Smooth muscle cell (in vitro differentiated cells): ENCODE results near the gene DYSF. TPM values are rescaled to one million over a fixed set of nuclear protein-coding genes. Genes with fewer than 3 reads are reported as not detected.

Source experiments
- DNase-seq: peaks from one replicate; lab custom pipeline; 2025; ENCODE audit not compliant: unreplicated experiment; lab: John Stamatoyannopoulos, UW
- H2AFZ ChIP-seq: fragments of 200-600 bp; sonication (generic); 2 replicates; pipeline ENCODE4 v1.6.0; 2016; ENCODE audit warnings: antibody characterized with exemption, low read depth, mild to moderate bottlenecking
- H3F3A ChIP-seq: fragments of 200-600 bp; sonication (generic); 2 replicates; pipeline ENCODE4 v1.6.0; 2017; ENCODE audit warnings: antibody characterized with exemption, low read depth
- H3K27ac ChIP-seq: fragments of 200-600 bp; sonication (generic); 2 replicates; pipeline ENCODE4 v1.5.1; 2016; ENCODE audit warnings: low read depth, mild to moderate bottlenecking
- H3K27me3 ChIP-seq: fragments of 200-600 bp; sonication (generic); 2 replicates; pipeline ENCODE4 v1.6.1; 2016; ENCODE audit warnings: low read depth, mild to moderate bottlenecking
- H3K36me3 ChIP-seq: fragments of 200-600 bp; sonication (generic); 2 replicates; pipeline ENCODE4 v1.5.1; 2016; ENCODE audit warnings: low read depth
- H3K4me1 ChIP-seq: fragments of 200-600 bp; sonication (generic); 2 replicates; pipeline ENCODE4 v1.5.1; 2016; ENCODE audit warnings: low read depth
- H3K4me2 ChIP-seq: fragments of 200-600 bp; sonication (generic); 2 replicates; pipeline ENCODE4 v1.6.0; 2016; ENCODE audit warnings: mild to moderate bottlenecking
- H3K4me3 ChIP-seq: fragments of 200-600 bp; sonication (generic); 2 replicates; pipeline ENCODE4 v1.5.1; 2016; ENCODE audit warnings: mild to moderate bottlenecking
- H3K79me2 ChIP-seq: fragments of 200-600 bp; sonication (generic); 2 replicates; pipeline ENCODE4 v1.6.0; 2016; ENCODE audit warnings: low read depth, mild to moderate bottlenecking
- H3K9ac ChIP-seq: fragments of 200-600 bp; sonication (generic); 2 replicates; pipeline ENCODE4 v1.6.0; 2016; ENCODE audit warnings: low read depth
- H3K9me3 ChIP-seq: fragments of 200-600 bp; sonication (generic); replicated peaks from 2 replicates; pipeline ENCODE4 v1.5.1; 2016; ENCODE audit warnings: low read depth
- H4K20me1 ChIP-seq: fragments of 200-600 bp; sonication (generic); 2 replicates; pipeline ENCODE4 v1.6.0; 2016; ENCODE audit warnings: low read depth
- CTCF ChIP-seq: fragments of 200-600 bp; sonication (generic); IDR thresholded peaks from 2 replicates; pipeline ENCODE4 v1.5.1; 2017; ENCODE audit warnings: borderline replicate concordance, mild to moderate bottlenecking, antibody characterized with exemption; ENCODE audit not compliant: insufficient read depth, poor library complexity, severe bottlenecking
- WGBS: methylation state at CpG from one replicate; pipeline ENCODE4 v1.1.7; 2016; ENCODE audit warnings: low lambda C conversion rate; 5-methylcytosine and 5-hydroxymethylcytosine counted together
- polyA plus RNA-seq: library from polyadenylated mRNA; unstranded; fragments of >200 nt; fragmentation: Nextera tagmentation; extraction: Ambion mirVana; gene quantifications from 2 replicates; pipeline ENCODE4 v1.2.1, GENCODE V29; 2016
- total RNA-seq: library from RNA; depleted of rRNA; stranded (reverse); fragments of >200 nt; gene quantifications from 2 replicates; pipeline ENCODE4 v1.2.3, GENCODE V29; 2014

Gene DYSF
- total and polyA plus RNA-seq, 2 experiments from 2014 or later = 0.64 to 1.6 TPM

GRCh38 chr2:71581026-71581425, 127.7 kb downstream of the DYSF start:
- Histone ChIP-seq H3K27me3 (no peaks in the 10 kb centered on the region), H3K4me2 (no peak overlapping the region), H3K79me2 (no peaks in the 10 kb centered on the region), H4K20me1 (no peaks in the 10 kb centered on the region), H3K4me3 (no peak overlapping the region), H3K9me3 (no peaks in the 10 kb centered on the region), H3K9ac (no peak overlapping the region), H3K27ac (no peak overlapping the region), H2AFZ (no peak overlapping the region), H3K36me3 (no peaks in the 10 kb centered on the region), H3K4me1 (no peaks in the 10 kb centered on the region), H3F3A (no peaks in the 10 kb centered on the region)
- no peak for TF ChIP-seq CTCF
- 95% methylated on average over 10 of the region's 10 CpGs for WGBS
- DNase-seq = no peak

- H3K4me2 ChIP-seq = no peak overlapping the region
- H4K20me1 ChIP-seq = no peaks in the 10 kb centered on the region
- DNase-seq = no peak
- H3K36me3 ChIP-seq = no peaks in the 10 kb centered on the region
- 91% methylated on average over 6 of the region's 7 CpGs for WGBS
- no peaks in the 10 kb centered on the region for H3K27me3 ChIP-seq
- peaks cover 3% of the 10 kb centered on the region for H3K4me1 ChIP-seq
- no peak overlapping the region for H3K27ac ChIP-seq
- no peaks in the 10 kb centered on the region for H3K79me2 ChIP-seq
- H3K4me3 ChIP-seq = no peak overlapping the region
- H3K9me3 ChIP-seq = no peaks in the 10 kb centered on the region
- no peak overlapping the region for H2AFZ ChIP-seq
- TF ChIP-seq CTCF = no peak
- H3F3A ChIP-seq = no peaks in the 10 kb centered on the region
- H3K9ac ChIP-seq = no peak overlapping the region
Observed at GRCh38 chr2:71583876-71584275, 130.5 kb downstream of the DYSF start.

GRCh38 chr2:71586471-71586870, 133.1 kb downstream of the DYSF start:
- Histone ChIP-seq H3F3A (no peaks in the 10 kb centered on the region), H3K4me3 (no peak overlapping the region), H3K9ac (no peak overlapping the region), H3K79me2 (no peaks in the 10 kb centered on the region), H3K4me2 (no peak overlapping the region), H2AFZ (no peak overlapping the region), H3K27ac (no peak overlapping the region), H3K27me3 (no peaks in the 10 kb centered on the region), H3K9me3 (no peaks in the 10 kb centered on the region), H3K4me1 (peaks cover 16% of the 10 kb centered on the region), H4K20me1 (no peaks in the 10 kb centered on the region), H3K36me3 (no peaks in the 10 kb centered on the region)
- TF ChIP-seq CTCF = no peak
- 86% methylated on average over 8 of the region's 8 CpGs for WGBS
- DNase-seq = no peak

- H3K36me3 ChIP-seq = no peaks in the 10 kb centered on the region
- no peak overlapping the region for H3K9ac ChIP-seq
- DNase-seq = no peak
- H3K4me3 ChIP-seq = no peak overlapping the region
- no peaks in the 10 kb centered on the region for H3K27me3 ChIP-seq
- WGBS = 92% methylated on average over 4 of the region's 4 CpGs
- H3K4me1 ChIP-seq = peaks cover 16% of the 10 kb centered on the region
- H3K27ac ChIP-seq = no peak overlapping the region
- TF ChIP-seq CTCF = no peak
- no peak overlapping the region for H3K4me2 ChIP-seq
- H4K20me1 ChIP-seq = no peaks in the 10 kb centered on the region
- H3K79me2 ChIP-seq = no peaks in the 10 kb centered on the region
- no peak overlapping the region for H2AFZ ChIP-seq
- no peaks in the 10 kb centered on the region for H3F3A ChIP-seq
- H3K9me3 ChIP-seq = no peaks in the 10 kb centered on the region
Observed at GRCh38 chr2:71587509-71588073, 134.2 kb downstream of the DYSF start.
